Measurements from ENCODE around the gene TRIM69.

DNA sequence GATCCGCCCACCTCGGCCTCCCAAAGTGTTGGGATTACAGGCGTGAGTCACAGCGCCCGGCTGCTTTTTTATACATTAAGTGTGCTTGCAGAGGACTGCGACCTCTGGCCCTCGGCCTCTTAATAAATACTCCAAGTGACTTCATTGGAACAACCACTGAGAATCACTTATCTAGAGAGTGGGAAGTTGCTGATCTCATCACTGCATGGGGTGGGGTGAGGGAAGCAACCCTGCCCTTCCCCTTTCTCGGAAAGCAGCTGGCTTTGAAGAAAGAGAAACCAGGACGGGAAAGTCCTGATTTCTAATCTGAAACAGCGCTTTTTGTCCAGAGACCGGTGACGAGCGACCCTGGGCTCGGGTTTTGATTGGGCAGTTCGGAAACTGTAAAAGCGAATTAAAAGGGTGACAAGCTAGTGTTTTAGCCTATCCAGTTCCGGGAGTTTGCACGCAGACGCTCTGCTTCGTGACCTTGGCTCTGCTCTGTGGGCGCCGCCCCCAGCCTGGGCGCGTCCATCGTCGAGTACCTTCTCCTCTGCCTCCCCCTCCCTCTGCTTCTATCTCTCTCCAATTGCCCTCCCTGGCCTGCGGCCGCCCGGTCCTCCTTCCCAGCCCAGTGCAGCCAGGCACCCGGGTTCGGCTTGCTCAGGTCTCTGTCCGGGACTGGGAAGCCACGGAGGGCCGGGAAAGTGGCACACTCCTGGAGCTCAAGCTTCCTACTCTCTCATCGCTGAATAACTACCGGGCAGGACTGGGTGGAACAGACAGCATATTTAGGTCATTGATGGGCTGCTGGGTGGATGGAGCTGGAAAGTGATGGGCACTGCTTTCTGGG, 7.5 kb upstream of the TRIM69 start:
- TF ChIP-seq, protein P1, sequence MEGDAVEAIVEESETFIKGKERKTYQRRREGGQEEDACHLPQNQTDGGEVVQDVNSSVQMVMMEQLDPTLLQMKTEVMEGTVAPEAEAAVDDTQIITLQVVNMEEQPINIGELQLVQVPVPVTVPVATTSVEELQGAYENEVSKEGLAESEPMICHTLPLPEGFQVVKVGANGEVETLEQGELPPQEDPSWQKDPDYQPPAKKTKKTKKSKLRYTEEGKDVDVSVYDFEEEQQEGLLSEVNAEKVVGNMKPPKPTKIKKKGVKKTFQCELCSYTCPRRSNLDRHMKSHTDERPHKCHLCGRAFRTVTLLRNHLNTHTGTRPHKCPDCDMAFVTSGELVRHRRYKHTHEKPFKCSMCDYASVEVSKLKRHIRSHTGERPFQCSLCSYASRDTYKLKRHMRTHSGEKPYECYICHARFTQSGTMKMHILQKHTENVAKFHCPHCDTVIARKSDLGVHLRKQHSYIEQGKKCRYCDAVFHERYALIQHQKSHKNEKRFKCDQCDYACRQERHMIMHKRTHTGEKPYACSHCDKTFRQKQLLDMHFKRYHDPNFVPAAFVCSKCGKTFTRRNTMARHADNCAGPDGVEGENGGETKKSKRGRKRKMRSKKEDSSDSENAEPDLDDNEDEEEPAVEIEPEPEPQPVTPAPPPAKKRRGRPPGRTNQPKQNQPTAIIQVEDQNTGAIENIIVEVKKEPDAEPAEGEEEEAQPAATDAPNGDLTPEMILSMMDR (IDR thresholded peaks at IDR 0.05; ENCODE audit: low read depth, low read length, poor library complexity, severe bottlenecking): no peak
- no peak for TF ChIP-seq EZH2phosphoT487 (IDR thresholded peaks at IDR 0.05; ENCODE audit: borderline replicate concordance, low read length)

All from DOHH2 (cell line).